NCI-H187 (cell line): ENCODE results near the gene GPR137C.

ENCODE experiments used
- DNase-seq, 2 experiments: peaks; one replicate each; lab custom pipeline; 2025; lab: John Stamatoyannopoulos, UW

The GPR137C gene, protein sequence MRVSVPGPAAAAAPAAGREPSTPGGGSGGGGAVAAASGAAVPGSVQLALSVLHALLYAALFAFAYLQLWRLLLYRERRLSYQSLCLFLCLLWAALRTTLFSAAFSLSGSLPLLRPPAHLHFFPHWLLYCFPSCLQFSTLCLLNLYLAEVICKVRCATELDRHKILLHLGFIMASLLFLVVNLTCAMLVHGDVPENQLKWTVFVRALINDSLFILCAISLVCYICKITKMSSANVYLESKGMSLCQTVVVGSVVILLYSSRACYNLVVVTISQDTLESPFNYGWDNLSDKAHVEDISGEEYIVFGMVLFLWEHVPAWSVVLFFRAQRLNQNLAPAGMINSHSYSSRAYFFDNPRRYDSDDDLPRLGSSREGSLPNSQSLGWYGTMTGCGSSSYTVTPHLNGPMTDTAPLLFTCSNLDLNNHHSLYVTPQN

DNA sequence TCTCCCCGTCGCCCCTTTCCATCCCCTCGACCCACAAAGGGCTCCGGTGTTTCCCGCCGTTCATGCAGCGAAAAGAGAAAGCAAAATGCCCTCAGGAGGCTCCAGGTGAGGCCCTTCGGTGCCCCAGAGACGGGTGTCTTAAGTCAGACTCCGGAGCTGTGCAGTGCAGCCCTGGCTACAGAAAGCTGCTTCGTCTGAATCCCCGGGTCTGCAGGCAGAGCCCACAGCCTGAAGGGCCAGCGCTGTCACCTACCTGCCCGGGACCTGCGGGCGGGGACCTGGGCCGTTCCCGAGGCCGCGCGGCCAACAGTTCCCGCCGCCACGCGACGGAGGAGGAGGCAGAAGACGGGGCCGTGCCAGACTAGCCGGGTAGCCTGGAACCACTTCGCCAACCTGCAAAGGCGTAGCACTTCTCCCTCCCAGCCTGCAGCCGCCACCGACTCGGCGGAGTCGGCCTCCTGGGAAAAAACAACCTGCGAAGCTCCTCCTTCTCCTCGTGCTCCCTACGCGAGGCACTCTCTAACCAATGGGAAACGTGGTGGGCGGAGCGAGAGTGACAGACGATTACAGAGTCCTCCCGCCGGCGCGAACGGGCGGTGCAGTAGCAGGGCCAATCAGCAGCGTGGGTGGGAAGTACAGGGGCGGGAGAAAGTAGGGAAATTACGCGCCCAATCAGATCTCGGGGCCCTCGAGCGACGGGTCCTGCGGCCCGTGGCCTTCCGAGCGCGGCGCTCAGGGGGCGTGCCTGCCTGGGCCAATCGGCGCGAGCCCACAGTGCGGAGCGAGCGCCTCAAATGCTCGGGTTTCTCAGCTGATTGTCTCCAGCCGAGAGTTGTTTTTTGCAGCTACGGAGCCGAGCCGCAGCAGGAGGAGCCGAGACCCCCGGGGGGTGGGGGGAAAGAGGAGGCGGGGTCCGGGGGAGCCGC lies at the start of gene GPR137C, which contains the start of gene TXNDC16:
GPR137C (plus strand) TSS at position 774 of the 926 bp plus-strand sequence. CDS start 312 bp downstream, outside the sequence.
TXNDC16 (minus strand) TSS at position 443 of the 926 bp plus-strand sequence. CDS start 8,948 bp downstream, outside the sequence.
- DNase-seq: peak; percentile 99

DNA sequence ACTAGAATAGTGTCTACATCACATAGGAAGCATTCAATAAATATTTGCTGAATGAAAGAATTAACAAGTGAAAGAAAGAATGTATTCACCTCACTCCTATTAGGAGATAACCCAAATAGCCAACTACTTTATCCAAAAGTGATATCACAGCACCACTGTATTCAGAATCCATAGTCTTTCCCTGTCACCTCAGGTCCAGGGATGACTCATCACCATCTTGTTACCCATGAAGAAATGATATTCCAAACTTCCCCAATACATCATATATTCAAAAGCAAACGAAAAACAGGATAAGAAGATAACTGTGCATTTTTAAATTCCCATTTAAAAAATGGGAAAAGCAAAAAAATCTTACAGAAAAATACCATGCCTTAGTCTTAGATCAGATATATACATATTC lies 39.4 kb upstream of the GPR137C start:
- no peak for DNase-seq

DNA sequence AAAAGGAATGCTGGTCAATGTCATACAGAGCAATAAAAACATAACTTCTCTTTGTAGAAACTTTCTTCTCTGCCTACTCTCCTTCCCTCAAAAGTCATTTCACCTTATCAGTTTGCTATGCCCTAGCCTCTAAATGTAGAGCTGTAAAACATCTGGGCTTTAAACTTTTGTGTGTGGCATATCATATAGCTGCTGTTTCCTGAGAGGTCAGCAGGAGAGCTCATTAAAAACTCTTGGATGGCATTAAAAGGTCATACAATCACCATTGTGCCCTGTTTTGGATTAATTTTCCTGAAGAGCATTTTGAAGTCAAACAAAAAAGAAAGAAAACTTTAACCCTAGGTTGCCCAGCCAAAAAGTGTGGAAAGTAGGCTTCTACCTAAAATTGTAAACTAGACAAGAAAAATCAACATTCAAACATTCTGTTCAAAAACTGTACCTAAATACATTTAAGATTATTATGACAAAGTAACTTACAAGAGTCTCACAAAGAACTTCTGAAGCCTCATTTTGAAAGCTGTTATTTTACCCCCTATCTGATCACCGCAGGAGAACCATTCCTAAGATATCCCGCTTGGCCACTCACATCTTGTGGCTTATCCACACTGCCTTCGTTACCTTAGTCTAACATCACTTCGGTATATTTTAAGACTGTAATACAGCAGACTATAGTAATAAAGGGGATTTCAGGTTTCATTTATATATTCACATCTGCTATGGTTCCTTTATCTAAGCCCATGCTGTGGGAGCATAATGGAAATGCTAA lies 38.4 kb upstream of the GPR137C start:
- DNase-seq: no peak

DNA sequence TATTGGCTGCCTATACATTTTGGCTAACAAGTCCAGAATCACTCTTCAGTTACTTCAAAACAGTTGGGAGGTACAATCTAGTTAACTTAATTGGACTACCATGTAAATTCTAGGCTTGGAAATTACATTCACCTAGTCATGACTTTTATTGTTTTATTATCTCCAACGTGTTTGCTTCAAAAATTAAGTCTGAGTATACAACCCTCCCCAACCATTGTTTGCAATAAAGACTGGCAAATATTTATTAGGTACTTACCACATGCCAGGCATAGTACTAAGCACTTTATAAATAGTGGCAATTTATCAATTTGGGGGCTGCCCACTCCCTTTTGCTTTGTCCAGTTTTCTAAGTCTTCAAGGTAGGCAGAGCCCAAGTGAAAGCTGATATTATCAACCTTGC lies 30.6 kb upstream of the GPR137C start:
- DNase-seq: no peak

DNA sequence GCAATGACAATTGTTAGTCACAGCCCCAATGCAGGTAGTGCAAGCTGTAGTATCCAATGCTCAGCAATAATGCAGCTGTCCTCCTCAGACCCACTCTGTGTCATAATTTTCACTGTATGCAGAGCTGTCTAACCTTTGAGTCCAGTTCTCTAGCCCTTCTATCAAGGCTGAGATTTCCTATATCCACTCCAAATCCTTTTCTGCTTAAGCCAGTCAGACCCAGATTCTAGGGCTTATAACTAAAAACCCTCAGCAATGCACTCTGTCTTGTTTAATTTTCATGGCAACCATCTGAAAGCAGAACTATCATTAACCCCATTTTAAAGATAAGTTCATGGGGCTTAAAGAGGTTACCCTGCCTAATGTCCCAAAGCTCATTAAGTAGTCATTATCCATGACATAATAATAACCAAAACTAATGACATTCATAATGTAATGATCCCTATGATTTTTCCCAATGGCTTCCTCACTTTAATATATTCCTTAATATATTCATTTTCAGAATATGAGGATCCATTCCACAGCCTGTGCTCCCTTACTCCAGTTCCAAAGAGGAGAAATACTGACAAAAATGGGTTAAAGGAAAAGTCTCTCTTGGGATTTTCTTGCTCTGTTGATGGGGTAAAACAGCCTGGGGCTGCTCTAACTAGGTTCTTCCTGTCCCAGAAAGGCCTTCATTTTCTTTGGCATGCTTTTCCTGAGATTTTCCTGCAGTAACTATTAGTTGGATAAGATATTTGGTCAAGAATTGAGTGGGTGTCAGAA lies 29.9 kb upstream of the GPR137C start:
- DNase-seq: no peak

DNA sequence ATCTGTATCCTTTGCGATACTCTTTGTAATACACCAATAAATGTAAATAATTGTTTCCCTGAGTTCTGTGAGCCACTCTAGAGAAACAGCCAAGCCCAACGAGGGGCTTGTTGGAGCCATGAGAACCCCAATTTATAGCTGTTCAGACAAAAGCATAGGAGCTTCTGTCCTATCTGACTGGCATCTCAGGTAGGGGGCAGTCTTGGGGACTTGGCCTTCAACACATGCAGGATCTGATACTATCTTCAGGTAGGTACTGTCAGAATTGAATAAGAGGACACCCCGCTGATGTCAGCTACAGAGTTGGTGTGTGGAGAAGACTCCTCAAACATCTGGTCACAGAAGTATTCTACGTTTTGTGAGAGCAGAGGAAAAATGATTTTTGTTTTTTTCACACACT lies 25.6 kb upstream of the GPR137C start:
- no peak for DNase-seq

DNA sequence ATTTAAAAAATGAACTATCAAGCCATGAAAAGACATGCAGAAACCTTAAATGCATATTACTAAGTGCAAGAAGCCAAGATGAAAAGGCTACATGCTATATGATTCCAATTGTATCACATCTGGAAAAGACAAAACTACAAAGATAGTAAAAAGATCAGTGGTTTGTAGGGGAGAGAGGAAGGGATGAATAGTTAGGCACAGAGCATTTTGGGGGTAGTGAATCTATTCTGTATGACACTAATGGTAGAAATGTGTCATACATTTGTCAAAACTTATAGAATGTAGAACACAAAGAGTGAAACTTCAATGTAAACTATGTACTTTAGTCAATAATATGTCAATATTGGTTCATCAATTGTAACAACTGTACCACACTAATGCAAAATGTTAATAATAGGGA lies 21.2 kb upstream of the GPR137C start:
- no peak for DNase-seq

DNA sequence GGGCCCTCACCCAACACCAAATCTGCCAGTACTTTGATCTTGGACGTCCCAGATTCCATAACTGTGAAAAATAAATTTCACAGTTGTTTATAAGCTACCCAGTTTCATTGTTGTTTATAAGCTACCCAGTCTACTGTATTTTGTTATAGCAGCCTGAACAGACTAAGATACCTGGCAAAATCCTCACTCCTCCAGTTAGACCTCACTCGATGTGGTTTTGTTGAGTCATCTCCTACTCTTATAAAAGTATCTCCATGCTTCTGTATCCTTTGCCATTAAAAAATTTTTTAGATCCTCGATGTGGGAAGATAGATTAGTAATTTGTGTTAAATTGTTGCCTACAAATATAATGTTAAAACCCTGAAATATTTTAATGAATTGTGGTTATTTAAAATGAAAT lies 16.4 kb upstream of the GPR137C start:
- no peak for DNase-seq

DNA sequence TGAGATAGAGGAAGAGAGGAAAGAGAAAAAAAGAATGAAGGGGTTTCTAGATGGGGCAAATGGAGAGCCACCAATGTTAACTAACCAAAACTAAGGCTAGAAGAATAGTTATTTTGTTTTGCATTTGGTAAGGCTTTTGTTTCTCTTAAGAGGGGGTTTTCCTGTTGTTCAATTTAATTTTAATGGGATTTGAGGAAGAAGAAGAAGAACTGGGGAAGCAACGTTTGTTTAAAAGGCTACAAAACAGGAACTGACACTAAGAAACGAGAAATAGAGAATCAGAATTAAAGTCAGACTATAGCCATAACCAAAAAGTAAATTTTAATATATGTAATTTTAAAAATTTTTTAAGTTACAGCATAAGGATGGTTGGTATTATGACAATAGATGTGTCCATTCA lies 14.0 kb upstream of the GPR137C start:
- no peak for DNase-seq

DNA sequence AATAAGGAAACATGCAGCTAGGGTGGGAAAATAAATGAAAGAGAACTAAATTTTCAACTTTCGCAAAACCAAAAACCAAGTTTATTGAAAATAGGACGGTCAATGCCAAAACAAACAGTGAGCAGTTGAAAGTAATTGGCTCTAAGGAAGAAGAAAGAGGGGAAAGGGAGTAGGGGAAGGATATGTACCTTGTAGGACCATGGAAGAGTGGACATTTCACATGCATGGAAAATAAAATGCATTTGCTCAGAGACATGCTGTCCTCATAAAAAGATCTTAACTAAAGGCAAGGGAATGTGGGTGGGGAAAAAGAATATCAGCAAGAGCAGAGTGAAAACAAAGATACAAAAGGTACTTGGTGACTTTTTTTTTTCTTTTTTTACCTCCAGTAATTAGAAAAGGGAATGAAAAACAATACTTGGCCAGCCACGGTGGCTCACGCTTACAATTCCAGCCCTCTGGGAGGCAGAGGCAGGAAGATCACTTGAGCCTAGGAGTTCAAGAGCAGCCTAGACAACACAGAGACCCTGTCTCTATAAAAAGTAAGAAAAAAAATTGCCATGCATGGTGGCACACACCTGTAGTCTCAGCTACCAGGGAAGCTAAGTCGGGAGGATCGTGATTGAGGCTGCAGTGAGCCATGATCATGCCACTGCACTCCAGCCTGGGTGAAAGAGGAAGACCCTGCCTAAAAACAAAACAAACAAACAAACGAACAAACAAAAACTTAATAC lies 6.9 kb upstream of the GPR137C start:
- DNase-seq: no peak

DNA sequence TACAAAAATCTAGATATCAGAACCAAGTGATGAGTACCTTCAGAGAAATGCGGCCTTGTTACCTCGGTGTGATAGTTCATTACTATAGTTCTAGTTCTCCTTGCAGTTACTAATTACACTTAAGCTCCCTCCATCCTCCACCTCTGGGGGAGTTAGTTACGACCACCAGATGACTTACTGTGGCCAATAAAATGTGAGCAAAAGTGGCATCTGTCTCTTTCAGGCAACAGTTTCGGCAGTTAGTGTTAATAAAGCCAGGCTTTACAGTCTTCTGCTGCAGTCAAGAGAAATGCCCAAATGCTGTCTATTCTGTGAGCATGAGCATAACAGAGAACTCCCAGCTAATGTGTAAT lies 6.3 kb upstream of the GPR137C start:
- DNase-seq: no peak

DNA sequence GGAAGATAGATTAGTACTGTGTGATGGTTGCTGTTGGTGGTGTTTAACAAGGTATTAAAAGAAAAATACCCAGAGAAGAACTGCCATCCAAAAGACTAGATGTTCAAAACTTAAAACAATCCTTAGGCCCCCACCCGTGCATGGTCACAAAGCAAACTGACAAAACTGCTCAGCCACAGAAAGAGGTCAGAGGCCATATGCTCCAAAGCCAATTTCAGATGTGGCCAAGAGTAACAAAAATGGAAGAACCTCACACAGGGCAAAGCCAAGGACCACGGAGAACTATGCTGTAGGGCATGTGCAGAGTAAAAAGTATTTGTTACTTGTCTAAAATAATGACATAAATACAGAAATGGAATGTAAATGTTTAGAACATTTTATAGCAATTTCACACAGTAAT lies 5.6 kb upstream of the GPR137C start:
- no peak for DNase-seq

DNA sequence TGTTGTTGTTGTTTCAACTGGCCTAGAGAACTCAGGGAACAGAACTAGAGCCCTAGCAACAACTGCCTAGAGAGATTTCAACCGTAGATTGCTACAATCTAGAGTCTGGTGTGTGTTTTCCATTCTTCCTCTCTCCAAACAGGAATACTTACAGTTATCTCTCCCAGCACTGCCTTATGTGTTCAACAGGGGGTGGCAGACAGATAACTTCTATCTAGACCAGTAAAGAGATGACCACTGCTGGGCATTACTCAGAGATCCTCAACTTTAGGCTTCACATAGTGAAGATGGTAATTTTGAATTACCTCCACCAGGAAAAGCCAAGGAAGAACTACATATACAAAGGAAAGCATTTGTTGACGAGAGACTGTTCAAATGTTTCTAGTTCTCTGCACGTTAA lies 5.1 kb upstream of the GPR137C start:
- no peak for DNase-seq

DNA sequence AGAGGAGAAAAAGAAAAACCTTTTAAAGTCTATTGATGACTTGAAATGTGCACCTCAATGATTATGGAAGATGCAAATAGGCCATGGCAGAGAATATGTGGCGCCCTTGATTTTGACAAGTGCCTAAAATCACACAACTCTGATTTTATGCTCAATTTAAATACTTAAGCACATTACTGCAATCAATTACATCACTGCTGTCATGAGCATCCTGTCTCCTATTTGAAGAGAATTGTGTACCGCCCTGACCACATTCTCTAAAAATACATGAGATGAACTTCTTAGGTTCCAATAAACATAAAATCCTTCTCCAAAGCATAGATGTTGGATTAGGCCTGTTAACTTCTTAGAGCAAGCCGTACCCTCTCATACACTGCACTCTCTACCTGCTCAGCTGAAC lies 2.0 kb upstream of the GPR137C start:
- DNase-seq: no peak

DNA sequence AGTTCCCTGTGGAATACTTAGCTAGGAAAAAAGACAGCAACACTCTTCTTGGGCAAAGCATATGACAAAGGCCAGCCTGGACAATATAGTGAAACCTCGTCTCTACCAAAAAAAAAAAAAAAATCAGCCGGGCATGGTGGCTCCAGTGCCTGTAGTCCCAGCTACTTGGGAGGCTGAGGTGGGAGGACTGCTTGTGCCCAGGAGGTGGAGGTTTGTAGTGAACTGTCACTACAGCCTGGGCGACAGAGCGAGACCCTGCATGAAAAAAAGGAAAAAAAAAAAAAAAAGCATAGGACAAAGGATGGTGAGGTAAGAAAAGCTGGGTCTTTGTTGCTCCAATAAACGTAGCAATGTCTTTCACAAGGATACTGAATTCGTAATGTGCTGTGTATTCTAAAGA lies 1.4 kb upstream of the GPR137C start:
- no peak for DNase-seq

DNA sequence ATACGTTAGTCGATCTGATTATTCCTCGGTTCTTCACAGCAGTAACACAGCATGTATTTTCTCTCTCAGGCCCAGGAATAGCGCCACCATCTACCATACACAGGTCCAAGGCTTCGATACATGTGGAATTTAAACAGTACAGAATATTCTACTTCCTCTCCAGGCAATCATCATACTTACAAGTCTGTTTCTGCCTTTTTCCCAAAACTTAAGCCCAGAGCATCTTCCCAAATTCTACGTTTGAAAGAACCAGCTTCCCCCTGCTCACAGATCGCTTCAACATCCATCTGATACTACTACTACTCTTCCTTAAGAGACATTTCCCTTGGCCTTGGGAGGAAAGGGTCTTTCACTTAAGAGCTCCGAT lies 957 bp upstream of the GPR137C start:
- DNase-seq: peak in 1 of 2 experiments; percentile 73

DNA sequence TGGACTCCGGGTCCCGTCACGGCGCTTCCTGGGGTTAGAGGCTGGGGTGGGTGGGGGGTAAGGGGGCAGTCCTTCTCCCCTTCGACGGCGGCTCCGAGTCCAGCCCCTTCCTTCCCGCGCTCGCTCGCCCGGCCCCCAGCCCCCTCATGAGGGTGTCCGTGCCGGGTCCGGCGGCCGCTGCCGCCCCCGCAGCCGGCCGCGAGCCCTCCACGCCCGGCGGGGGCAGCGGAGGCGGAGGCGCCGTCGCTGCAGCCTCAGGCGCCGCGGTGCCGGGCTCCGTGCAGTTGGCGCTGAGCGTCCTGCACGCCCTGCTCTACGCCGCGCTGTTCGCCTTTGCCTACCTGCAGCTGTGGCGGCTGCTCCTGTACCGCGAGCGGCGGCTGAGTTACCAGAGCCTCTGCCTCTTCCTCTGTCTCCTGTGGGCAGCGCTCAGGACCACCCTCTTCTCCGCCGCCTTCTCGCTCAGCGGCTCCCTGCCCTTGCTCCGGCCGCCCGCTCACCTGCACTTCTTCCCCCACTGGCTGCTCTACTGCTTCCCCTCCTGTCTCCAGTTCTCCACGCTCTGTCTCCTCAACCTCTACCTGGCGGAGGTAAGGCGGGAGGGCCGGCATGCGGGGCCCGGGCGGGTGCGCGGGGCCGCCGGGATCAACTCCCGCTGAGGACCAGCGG lies 500 bp downstream of the GPR137C start:
- DNase-seq: peak; percentile 17 to 31

DNA sequence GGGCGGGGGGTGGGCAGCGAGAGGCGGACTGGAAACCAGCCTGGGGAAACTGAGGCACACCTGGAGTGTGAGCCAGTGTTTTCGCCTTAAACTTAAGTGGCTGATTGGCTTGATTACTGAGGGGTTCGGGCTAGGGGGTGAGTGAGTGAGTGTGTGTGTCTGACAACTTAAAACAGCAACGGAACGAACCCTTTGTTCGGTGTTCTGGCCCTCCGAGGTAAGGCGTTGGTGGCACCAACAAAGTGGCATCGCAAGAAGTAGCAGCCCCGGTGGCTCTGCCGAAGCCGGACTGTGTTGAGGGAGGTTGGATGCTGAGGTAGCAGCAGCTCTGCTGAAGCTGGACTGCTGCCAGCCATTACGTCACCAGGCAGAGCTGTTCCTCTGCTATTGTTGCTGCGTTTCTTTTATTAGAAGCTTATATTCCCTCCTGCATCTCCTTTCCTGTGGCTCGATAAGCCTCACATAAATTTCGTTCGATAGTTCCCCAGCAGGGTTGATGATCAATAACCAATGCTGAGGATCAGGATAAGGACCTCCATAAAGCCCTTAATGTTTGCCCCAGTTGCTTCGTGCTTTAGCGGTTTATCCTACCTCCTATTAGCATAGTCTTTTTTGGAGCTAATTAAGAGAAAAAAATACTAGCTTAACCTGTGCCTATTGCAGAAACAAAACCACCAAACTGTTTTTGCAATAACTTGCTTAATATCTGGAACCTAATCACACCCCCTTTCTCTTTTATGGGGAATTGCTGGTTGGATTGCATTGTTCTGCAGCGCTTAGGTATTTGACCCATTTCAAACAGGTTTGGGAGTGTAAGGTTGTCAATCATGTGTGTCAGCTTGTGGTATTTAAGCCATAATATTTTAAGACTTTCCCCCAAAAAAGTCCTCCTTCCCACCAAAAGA lies 1.3 kb downstream of the GPR137C start:
- DNase-seq: peak; percentile 80 to 87

DNA sequence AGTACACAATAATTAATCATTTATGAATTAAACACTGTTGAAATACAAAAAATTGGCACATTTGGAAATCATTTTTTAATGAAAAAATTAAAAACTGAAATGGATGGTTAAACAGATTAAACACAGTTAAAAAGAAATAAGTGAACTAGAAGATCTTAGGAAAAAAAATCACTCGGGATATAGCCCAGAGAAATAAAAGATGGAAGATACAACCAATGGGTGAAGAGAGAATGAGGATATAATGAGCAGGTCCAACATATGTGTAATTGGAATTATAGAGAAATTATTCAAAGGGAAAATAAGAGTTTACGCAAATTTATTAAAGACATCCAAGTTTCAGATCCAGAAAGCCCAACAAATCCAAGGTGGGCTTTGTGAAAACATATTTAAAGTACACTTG lies 6.1 kb downstream of the GPR137C start:
- no peak for DNase-seq
